ENCODE results near the gene TBC1D14. TPM values are rescaled to one million over a fixed set of nuclear protein-coding genes. Genes with fewer than 3 reads are reported as not detected.

The TBC1D14 gene
- total RNA-seq, 2 donors from 2014 or later, result 46.7 to 49.9 TPM

GRCh38 chr4:7025040-7025602, 115.5 kb downstream of the TBC1D14 start:
- Histone ChIP-seq H3K4me1 (ENCODE audit: control insufficient read depth in 1 of 2, low read depth in 2 of 2) (no peaks in the 10 kb centered on the region), H3K27ac (no peak overlapping the region), H3K36me3 (peaks cover 22% of the 10 kb centered on the region), H3K4me3 (no peak overlapping the region), H3K27me3 (replicated peaks; ENCODE audit: insufficient read depth) (no peaks in the 10 kb centered on the region), H3K9me3 (no peaks in the 10 kb centered on the region)
- DNase-seq (ENCODE audit: low spot score) (no peak), ATAC-seq (ENCODE audit: insufficient number of reproducible peaks, low FRiP score, low read depth) (no peak)
- no peak for TF ChIP-seq CTCF (IDR thresholded peaks at IDR 0.05)

- no peaks in the 10 kb centered on the region for H3K9me3 ChIP-seq
- no peak overlapping the region for H3K27ac ChIP-seq
- ATAC-seq (ENCODE audit: insufficient number of reproducible peaks, low FRiP score, low read depth) (no peak), DNase-seq (ENCODE audit: low spot score) (no peak)
- H3K27me3 ChIP-seq (replicated peaks; ENCODE audit: insufficient read depth), result no peaks in the 10 kb centered on the region
- no peaks in the 10 kb centered on the region for H3K4me1 ChIP-seq (ENCODE audit: control insufficient read depth in 1 of 2, low read depth in 2 of 2)
- no peak for TF ChIP-seq CTCF (IDR thresholded peaks at IDR 0.05)
- H3K4me3 ChIP-seq, result no peak overlapping the region
- H3K36me3 ChIP-seq, result peaks cover 32% of the 10 kb centered on the region
Measured at GRCh38 chr4:7026107-7026506, 116.5 kb downstream of the TBC1D14 start.

DNA sequence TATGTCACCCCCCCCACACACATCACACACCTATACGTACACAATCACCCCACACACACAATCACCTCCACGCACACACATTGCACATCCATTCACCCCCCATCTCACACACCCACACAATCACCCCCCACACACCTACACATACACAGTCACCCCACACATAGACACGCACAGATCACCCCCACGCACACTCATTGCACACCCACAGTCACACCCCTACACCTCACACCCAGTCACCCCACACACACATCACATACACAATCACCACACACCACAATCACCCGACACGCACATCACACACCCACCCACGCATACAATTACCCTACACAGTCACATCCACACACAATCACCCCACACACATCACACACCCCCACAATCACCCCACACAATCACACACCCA, 117.7 kb downstream of the TBC1D14 start:
- no peak for DNase-seq (ENCODE audit: low spot score)
- Histone ChIP-seq H3K4me3 (no peak overlapping the region), H3K4me1 (ENCODE audit: control insufficient read depth in 1 of 2, low read depth in 2 of 2) (no peaks in the 10 kb centered on the region), H3K36me3 (peaks cover 40% of the 10 kb centered on the region), H3K9me3 (no peaks in the 10 kb centered on the region), H3K27me3 (replicated peaks; ENCODE audit: insufficient read depth) (no peaks in the 10 kb centered on the region), H3K27ac (no peak overlapping the region)
- no peak for TF ChIP-seq CTCF (IDR thresholded peaks at IDR 0.05)
- ATAC-seq (ENCODE audit: insufficient number of reproducible peaks, low FRiP score, low read depth), result no peak

DNA sequence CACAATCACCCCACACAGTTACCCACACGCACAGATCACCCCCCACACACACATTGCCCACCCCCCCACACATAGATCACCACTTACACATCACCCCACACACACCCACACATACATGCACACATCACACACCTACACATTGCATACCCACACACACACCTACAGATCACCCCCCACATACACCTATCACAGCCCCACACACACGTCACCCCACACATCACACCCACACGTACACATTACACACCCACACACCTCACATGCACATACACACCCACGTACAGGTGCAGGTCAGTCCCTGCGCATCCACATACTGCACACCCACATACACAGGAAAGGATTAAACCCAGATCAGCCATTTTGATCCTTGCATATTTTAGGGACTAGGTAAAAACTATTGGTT, 118.3 kb downstream of the TBC1D14 start:
- Histone ChIP-seq H3K27ac (no peak overlapping the region), H3K36me3 (peaks cover 43% of the 10 kb centered on the region), H3K27me3 (replicated peaks; ENCODE audit: insufficient read depth) (no peaks in the 10 kb centered on the region), H3K9me3 (no peaks in the 10 kb centered on the region), H3K4me1 (ENCODE audit: control insufficient read depth in 1 of 2, low read depth in 2 of 2) (no peaks in the 10 kb centered on the region), H3K4me3 (no peak overlapping the region)
- no peak for DNase-seq (ENCODE audit: low spot score)
- TF ChIP-seq CTCF (IDR thresholded peaks at IDR 0.05), result no peak
- ATAC-seq (ENCODE audit: insufficient number of reproducible peaks, low FRiP score, low read depth), result no peak

- Histone ChIP-seq H3K36me3 (peaks cover 40% of the 10 kb centered on the region), H3K27ac (no peak overlapping the region), H3K4me1 (ENCODE audit: control insufficient read depth in 1 of 2, low read depth in 2 of 2) (peaks cover 0 to 2% of the 10 kb centered on the region in 2 donors), H3K27me3 (replicated peaks; ENCODE audit: insufficient read depth) (no peaks in the 10 kb centered on the region), H3K4me3 (no peak overlapping the region), H3K9me3 (no peaks in the 10 kb centered on the region)
- no peak for DNase-seq (ENCODE audit: low spot score)
- no peak for ATAC-seq (ENCODE audit: insufficient number of reproducible peaks, low FRiP score, low read depth)
- no peak for TF ChIP-seq CTCF (IDR thresholded peaks at IDR 0.05)
Measured at GRCh38 chr4:7029212-7029611, 119.6 kb downstream of the TBC1D14 start.
